Activated T-helper 2 cell treated with anti-CD3 and anti-CD28 coated beads, Interferon-gamma antibody, Interleukin-2, Interleukin-4, amounts not matched to agents 10 μg/mL and 5 μg/mL and 100 μg/mL, durations not matched to agents 14 hours and 24 hours and 36 hours (primary cell): ENCODE measurements around the gene CISTR. TPM values are rescaled to one million over a fixed set of nuclear protein-coding genes. Genes with fewer than 3 reads are reported as not detected.

Experiments
- DNase-seq: peaks from one replicate; pipeline ENCODE4 v3.0.0; 2021; ENCODE audit warnings: low spot score
- H3K27ac Mint-ChIP-seq: one replicate; pipeline ENCODE4 v1.8.0; 2021; ENCODE audit warnings: mixed read lengths
- H3K27me3 Mint-ChIP-seq: one replicate; pipeline ENCODE4 v1.8.0; 2021; ENCODE audit warnings: low read depth, mixed read lengths
- H3K36me3 Mint-ChIP-seq: one replicate; pipeline ENCODE4 v1.8.0; 2021; ENCODE audit warnings: low read depth, mixed read lengths
- H3K4me1 Mint-ChIP-seq: one replicate; pipeline ENCODE4 v1.8.0; 2021; ENCODE audit warnings: low read depth, mixed read lengths
- H3K4me3 Mint-ChIP-seq: one replicate; pipeline ENCODE4 v1.8.0; 2021; ENCODE audit warnings: low read depth, mild to moderate bottlenecking, moderate library complexity, mixed read lengths
- H3K9me3 Mint-ChIP-seq: one replicate; pipeline ENCODE4 v1.8.0; 2021; ENCODE audit warnings: mixed read lengths
- intact Hi-C: fragments of 100-400 bp; cut with micrococcal nuclease; formaldehyde crosslinking; loops from one replicate; pipeline ENCODE4 v1.15.1; 2023
- total RNA-seq: library from RNA; stranded (reverse); gene quantifications from 2 replicates; pipeline ENCODE4 v1.2.3, GENCODE V29; 2022

CISTR gene
- total RNA-seq, 1 donor from 2014 or later, result not detected

DNA sequence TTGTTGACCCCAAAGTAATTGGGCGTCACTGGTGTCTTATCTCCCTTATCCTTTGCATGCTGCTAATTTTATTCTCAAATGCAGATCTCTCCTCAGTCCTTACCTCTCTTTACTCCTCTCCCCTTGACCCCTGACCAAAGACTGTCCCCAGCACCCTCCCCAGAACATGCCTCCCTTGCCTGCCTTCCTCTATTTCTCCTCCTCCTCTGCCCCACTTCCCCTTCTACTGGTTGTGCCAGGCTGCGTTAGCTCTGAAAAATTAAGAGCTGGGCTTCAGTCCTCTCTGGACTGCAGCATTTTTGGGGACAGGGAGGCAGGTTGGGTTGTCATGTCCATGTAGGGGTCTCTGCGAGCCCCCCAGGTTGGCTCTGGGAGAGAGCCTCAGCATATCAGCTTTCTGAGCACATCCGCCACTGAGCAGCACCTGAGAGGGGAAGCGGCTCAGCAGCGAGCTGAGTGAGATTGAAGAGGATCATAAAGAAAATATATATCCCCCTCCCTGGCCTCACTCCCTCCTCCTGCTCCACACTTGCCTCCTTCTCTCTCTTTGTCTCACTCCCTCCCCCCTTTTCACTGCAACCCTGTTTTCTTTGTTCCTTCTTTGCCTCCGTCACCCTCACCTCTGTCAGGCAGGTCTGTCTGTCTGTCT, 6.4 kb upstream of the CISTR start:
- Mint-ChIP-seq H3K4me3 (no peak overlapping the region), H3K27ac (no peak overlapping the region), H3K9me3 (no peaks in the 10 kb centered on the region), H3K4me1 (peaks cover 20% of the 10 kb centered on the region), H3K36me3 (no peaks in the 10 kb centered on the region), H3K27me3 (peaks cover 38% of the 10 kb centered on the region)
- intact Hi-C loops, result no loop called here
- no peak for DNase-seq

DNA sequence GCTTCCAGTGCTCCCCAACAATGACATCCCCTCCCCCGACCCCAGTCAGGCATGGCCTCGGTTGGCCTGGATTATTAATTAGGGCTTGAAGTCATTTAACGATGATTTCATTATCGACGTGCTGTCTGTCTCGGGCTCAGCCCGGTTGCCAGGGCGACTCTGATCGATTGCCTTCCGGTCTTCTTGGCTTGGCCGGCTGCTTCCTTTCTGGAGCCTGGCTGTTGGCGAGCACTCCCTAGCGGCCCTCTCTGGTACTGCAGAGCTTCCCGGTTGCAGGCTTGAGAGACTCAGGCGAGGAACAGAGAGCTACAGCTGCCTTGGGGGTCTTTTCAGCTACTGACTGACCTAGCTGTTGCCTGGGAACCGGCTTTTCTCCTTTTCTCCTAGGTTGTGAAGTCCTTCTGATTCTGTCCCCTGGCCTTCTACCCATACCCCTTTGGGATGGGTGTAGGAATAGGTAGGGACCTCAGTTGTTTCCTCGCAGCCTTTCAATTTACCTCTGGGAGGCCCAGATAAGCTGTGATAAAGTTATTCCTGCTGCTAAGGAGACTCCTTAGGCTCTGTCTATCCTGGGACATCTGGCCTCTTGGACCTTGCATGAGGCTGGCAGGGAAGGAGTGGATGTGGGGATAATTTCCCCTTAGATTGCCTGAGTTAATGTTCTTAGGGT, 5.5 kb upstream of the CISTR start:
- no peaks in the 10 kb centered on the region for H3K36me3 Mint-ChIP-seq
- H3K4me3 Mint-ChIP-seq, result no peak overlapping the region
- intact Hi-C loops, result loop anchor here (1.0 kb wide), 1 partner anchor 30 kb away; the partner anchor contains the start of gene CALCOCO1
- peaks cover 20% of the 10 kb centered on the region for H3K4me1 Mint-ChIP-seq
- peak; percentile 77 for DNase-seq
- no peaks in the 10 kb centered on the region for H3K9me3 Mint-ChIP-seq
- H3K27ac Mint-ChIP-seq, result no peak overlapping the region
- peaks cover 34% of the 10 kb centered on the region for H3K27me3 Mint-ChIP-seq

DNA sequence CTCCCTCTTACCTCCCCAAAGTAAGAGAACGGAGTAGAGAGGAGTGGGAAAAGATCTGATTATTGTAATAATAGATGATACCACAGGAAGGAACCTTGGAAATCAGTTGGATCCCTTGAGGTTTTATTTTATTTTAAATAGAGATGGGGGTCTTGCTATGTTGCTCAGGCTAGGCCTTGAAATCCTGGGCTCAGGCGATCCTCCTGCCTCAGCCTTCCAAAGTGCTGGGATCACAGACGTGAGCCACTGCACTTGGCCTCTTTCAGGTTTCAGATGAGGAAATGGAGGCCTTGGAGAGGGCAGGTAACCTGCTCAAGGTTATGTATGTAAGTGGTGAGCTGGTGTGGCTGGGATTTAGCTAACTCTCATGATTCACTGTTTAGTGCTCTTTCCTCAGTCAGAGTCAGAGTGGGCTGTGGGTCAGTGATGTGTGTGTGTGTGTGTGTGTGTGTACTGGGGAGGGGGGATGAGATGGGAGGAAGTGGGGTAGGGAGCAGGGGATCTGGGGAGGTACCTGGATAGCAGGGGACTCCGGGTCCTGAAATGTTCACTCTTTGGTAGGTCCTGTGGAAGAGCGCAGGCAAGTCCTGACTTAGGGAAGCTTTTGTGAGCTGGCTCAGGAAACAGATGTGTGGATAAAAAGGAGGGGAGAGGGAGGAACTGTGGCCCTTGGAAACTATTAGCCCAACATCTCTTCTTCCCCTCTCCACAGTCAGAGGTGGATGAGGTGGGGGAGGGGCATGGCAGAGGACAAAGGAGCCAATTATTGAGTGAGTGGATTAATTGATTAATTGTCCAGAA, 4.7 kb upstream of the CISTR start:
- Mint-ChIP-seq H3K27ac (no peak overlapping the region), H3K4me3 (no peak overlapping the region), H3K4me1 (peaks cover 20% of the 10 kb centered on the region), H3K27me3 (peaks cover 31% of the 10 kb centered on the region), H3K9me3 (no peaks in the 10 kb centered on the region), H3K36me3 (no peaks in the 10 kb centered on the region)
- no peak for DNase-seq
- intact Hi-C loops, result loop anchor here (1.0 kb wide), 1 partner anchor 29 kb away; the partner anchor contains the start of gene CALCOCO1

DNA sequence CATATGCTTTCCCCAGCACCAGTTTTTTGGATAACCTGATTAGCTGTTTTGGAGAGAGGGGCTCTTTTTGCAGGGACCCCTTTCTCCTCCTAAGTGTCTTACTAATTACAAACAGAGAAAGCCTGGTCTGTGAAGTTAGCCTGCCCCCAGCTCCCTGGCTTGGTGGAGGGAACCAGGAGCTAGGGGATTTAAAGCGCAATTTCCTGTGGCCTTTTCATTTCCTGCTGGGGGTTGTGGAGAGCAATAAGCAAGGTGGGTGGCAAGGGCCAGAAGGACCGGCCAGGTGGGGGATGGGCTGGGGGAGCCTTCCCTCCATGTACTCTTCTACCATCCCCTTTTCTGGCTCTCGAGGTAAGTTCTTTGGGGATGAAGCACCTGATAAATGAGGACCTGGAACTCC, 4.1 kb upstream of the CISTR start:
- no peaks in the 10 kb centered on the region for H3K9me3 Mint-ChIP-seq
- no peak for DNase-seq
- intact Hi-C loops, result no loop called here
- H3K4me3 Mint-ChIP-seq, result no peak overlapping the region
- peaks cover 21% of the 10 kb centered on the region for H3K4me1 Mint-ChIP-seq
- no peaks in the 10 kb centered on the region for H3K36me3 Mint-ChIP-seq
- no peak overlapping the region for H3K27ac Mint-ChIP-seq
- peaks cover 28% of the 10 kb centered on the region for H3K27me3 Mint-ChIP-seq

DNA sequence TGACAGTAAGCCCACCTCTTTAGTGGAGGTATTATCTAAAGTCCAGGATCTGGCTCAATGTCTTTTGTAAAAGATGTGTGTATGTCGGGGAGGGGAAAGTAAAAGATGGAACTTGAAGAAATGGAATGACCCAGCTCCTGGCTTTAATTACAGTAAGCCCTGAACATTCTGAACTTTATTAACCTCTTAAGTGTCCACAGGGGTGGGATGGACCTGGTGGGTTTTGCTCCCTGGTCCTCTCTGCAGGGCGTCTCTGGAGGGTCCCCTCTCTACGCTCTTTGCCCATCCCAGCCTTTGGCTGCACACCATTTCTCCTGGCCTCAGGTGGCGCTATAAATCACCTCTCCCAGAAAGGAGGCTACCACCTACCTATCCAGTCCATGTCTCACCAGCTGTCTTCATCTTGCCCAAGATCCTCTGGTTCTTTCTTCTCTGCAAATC, 3.7 kb upstream of the CISTR start:
- Mint-ChIP-seq H3K36me3 (no peaks in the 10 kb centered on the region), H3K4me3 (no peak overlapping the region), H3K4me1 (peaks cover 26% of the 10 kb centered on the region), H3K27ac (no peak overlapping the region), H3K27me3 (peaks cover 28% of the 10 kb centered on the region), H3K9me3 (no peaks in the 10 kb centered on the region)
- DNase-seq, result no peak
- intact Hi-C loops, result no loop called here

DNA sequence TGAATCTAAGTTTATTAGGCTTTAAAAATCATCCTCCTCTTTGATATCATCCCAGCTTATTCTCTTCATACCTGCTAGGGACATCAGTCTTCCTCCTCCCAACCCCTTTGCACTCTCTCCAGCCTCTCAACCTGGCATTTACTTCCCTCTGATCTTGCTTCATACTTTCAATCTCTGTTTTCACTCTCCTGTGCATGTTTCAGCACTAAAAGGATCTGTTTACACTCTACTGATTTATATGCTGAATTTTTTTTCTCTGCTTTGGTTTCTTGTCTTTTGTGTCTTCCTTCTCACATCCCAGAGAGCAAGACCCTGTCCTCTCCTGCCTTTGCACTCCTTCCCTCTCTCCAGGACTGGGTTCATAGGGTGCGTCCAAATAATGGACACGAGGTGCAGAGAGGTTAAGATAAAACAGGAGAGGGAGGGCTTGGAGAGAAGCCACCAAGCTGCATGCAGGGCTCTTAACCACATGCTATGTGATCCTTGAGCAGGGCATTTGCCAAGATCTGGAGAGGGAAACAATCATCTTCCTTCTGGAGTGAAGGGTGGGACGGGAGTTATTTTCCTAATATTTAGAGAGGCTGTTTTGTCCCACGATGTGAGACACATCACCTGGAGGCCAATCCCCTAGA, 3.0 kb upstream of the CISTR start:
- Mint-ChIP-seq H3K9me3 (no peaks in the 10 kb centered on the region), H3K27me3 (peaks cover 24% of the 10 kb centered on the region), H3K4me1 (peaks cover 26% of the 10 kb centered on the region), H3K27ac (no peak overlapping the region), H3K36me3 (no peaks in the 10 kb centered on the region), H3K4me3 (no peak overlapping the region)
- intact Hi-C loops, result no loop called here
- DNase-seq, result no peak

DNA sequence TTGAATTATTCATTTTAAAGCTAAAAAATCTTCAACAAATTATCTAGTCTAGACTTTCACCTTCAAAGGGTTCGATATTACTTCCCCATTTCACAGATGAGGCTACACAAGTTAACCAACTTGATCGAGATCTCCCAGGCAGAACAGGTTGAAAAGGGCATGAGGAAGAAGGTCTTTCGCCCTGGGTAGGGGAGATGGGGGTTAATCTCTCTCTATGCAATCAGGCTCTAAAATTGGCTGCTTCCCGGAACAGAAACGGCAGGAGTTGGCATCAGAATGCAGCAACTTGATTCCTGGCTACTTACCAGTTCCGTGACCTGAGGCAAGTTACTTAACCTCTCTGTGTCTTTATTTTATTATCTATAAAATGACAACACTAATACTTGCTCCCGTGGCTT, 2.4 kb upstream of the CISTR start:
- H3K27me3 Mint-ChIP-seq, result peaks cover 18% of the 10 kb centered on the region
- no peak overlapping the region for H3K4me3 Mint-ChIP-seq
- no peak overlapping the region for H3K27ac Mint-ChIP-seq
- intact Hi-C loops, result no loop called here
- no peaks in the 10 kb centered on the region for H3K36me3 Mint-ChIP-seq
- DNase-seq, result no peak
- peaks cover 26% of the 10 kb centered on the region for H3K4me1 Mint-ChIP-seq
- no peaks in the 10 kb centered on the region for H3K9me3 Mint-ChIP-seq

DNA sequence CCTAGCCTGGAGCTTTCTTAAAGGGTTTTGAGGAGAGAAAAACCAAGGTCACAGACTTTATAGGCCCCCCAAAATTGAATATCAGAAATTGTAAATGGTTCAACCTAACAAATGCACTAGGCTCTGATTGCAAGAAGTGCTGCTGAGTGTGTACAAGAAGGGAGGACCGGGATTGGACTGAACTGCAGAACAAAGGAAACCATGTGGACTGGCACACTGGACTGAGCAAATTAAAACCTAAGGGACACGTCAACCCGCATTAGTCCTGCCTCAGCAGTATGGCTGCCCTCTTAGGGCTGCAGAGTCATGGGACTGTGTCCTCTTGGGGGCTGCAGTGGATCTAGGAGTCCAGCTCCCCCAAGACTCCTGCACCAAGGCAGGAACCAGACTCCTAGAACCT, 842 bp upstream of the CISTR start:
- intact Hi-C loops, result no loop called here
- peaks cover 5% of the 10 kb centered on the region for H3K27me3 Mint-ChIP-seq
- no peaks in the 10 kb centered on the region for H3K36me3 Mint-ChIP-seq
- no peaks in the 10 kb centered on the region for H3K9me3 Mint-ChIP-seq
- DNase-seq, result no peak
- no peak overlapping the region for H3K4me3 Mint-ChIP-seq
- no peak overlapping the region for H3K27ac Mint-ChIP-seq
- peaks cover 24% of the 10 kb centered on the region for H3K4me1 Mint-ChIP-seq

DNA sequence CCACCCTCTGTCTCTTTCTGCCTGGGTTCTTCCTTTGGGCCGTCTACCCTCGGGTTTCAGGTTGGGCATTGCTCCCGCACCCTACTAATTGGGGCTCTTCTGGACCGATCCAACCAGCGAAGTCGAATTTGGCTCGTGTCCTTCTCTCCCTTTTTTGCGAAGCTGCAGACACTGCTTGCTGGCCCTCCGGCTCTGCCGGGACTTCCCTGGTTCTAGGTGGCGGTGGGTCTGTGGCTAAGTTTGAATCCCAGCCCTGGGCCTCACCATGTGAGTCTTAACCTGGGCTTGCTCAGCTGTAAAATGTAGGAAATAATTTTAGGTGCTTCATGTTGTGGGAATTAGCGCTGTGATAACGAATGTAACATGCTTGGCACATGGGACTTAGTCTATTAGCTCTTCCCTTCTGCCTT, 418 bp upstream of the CISTR start:
- peaks cover 27% of the 10 kb centered on the region for H3K4me1 Mint-ChIP-seq
- no peak overlapping the region for H3K27ac Mint-ChIP-seq
- H3K9me3 Mint-ChIP-seq, result no peaks in the 10 kb centered on the region
- H3K27me3 Mint-ChIP-seq, result peaks cover 5% of the 10 kb centered on the region
- no peak for DNase-seq
- H3K36me3 Mint-ChIP-seq, result no peaks in the 10 kb centered on the region
- H3K4me3 Mint-ChIP-seq, result no peak overlapping the region
- intact Hi-C loops, result no loop called here

DNA sequence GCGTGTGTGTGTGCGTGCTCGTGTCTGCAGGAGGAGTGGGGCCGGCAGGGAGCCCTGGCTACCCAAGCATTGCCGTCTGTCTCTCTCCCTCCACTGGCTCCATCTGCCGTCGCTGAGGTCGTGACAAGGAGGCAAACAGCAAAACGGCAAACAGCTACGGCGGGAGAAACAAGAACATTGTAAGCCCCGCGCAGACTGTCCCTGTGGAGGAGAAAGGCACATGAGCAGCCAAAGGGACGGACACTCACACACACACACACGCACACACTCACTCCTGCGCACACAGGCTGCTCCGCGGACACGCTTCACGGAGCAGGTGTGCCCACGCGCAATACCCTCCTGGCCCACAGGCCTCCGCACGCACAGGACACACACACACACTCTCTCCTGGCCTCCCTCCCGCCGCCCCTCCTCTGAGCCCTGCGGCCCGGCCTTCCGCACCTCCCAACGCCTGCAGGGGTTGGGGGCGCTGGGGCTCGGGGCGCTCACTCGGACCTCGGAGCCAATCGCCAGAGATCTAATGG, 905 bp downstream of the CISTR start:
- intact Hi-C loops, result no loop called here
- Mint-ChIP-seq H3K36me3 (no peaks in the 10 kb centered on the region), H3K27me3 (peaks cover 10% of the 10 kb centered on the region), H3K27ac (no peak overlapping the region), H3K4me1 (peaks cover 23% of the 10 kb centered on the region), H3K9me3 (no peaks in the 10 kb centered on the region), H3K4me3 (peak overlapping the region; percentile 48)
- DNase-seq, result no peak

DNA sequence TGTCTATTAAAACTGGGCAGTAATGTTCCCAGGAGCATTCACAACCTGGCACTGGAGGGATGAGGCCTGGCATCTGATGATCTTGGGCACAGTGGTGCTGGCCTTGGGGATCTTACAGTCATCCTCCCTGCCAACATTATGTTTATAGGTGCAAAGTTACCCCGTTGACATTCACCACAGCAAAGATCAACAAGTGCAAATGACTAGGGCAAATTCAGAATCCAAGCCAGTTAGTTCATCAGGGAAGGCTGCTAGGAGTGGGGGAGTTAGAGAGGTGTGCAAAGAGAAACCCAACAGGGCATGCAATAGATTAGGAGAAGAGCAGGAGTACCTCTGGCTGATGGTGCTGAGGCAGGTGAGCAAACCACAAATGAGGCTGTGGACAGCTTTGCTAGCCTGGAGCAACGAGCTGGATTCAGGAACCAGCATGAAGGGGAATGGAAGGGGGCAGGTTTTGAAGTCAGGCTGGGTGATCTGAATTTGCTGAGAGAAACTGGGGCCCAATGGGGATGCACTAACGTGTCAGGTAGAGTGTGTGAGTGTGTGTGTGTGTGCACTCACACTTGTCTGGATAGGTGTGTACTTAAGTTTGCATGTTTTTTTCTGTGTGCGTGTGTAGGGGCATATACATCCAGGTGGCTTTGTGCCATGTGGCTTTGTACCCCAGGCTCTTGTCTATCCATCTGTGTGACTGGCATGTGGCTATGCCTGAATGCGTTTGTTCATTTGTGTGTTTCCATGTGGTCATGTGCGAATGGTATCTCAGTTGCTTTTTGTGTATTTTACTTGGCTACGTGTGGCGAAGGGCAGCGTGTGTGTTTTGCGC, 1.6 kb downstream of the CISTR start:
- DNase-seq, result no peak
- no peak overlapping the region for H3K27ac Mint-ChIP-seq
- intact Hi-C loops, result loop anchor here (10.0 kb wide), 2 partner anchors 205 to 435 kb away; partner anchors contain the start of gene SMUG1
- H3K36me3 Mint-ChIP-seq, result no peaks in the 10 kb centered on the region
- H3K4me1 Mint-ChIP-seq, result peaks cover 16% of the 10 kb centered on the region
- peaks cover 10% of the 10 kb centered on the region for H3K27me3 Mint-ChIP-seq
- H3K9me3 Mint-ChIP-seq, result no peaks in the 10 kb centered on the region
- H3K4me3 Mint-ChIP-seq, result peak overlapping the region; percentile 48
